Measurements from ENCODE around the gene CYTH4. TPM values are rescaled to one million over a fixed set of nuclear protein-coding genes. Genes with fewer than 3 reads are reported as not detected.

Gene CYTH4
- total RNA-seq, 1 donor from 2014 or later: not detected

DNA sequence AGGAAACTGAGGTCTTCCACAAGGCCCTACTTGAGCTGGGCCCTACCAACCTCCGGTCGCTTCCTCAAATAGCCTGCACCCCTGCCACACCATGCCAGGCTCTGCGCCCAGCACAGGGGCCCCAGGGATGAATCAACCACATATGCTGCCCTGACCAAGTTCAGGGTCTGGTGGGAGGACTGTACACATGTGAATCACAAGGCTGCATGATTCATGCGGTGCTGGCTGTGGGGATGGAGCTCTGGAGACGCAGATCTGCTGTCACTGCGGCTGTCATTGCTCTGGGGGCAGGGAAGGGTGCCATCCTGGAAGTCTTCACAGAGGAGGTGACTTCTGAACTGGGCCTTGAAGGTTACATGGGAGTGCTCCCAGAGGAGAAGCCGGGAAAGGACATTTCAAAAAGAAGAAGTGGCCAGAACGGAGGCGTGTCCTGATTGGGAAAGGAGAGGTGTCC lies 21.5 kb downstream of the CYTH4 start:
- Histone ChIP-seq H3K4me1 (peaks cover 28% of the 10 kb centered on the region), H3K4me3 (no peak overlapping the region), H3K27me3 (no peaks in the 10 kb centered on the region), H4K20me1 (ENCODE audit: low read depth) (no peaks in the 10 kb centered on the region), H3K27ac (no peak overlapping the region), H3K9ac (no peak overlapping the region), H3K79me2 (ENCODE audit: low read depth) (no peaks in the 10 kb centered on the region), H3K4me2 (no peak overlapping the region), H3F3A (ENCODE audit: low read depth) (peaks cover 47% of the 10 kb centered on the region), H2AFZ (replicated peaks) (no peak overlapping the region), H3K36me3 (no peaks in the 10 kb centered on the region), H3K9me3 (ENCODE audit: low read depth) (no peaks in the 10 kb centered on the region)
- Mint-ChIP-seq H3K4me3 (no peak overlapping the region), H3K27ac (peak overlapping the region; percentile 14), H3K27me3 (ENCODE audit: insufficient read depth, low read depth) (peaks cover 20% of the 10 kb centered on the region), H3K36me3 (no peaks in the 10 kb centered on the region), H3K4me1 (peaks cover 33% of the 10 kb centered on the region), H3K9me3 (no peaks in the 10 kb centered on the region)
- no peak for DNase-seq (ENCODE audit: low spot score)
- TF ChIP-seq EZH2 (IDR thresholded peaks at IDR 0.05): no peak
- no peak for TF ChIP-seq EZH2phosphoT487 (IDR thresholded peaks at IDR 0.05)
- TF ChIP-seq, protein P1, sequence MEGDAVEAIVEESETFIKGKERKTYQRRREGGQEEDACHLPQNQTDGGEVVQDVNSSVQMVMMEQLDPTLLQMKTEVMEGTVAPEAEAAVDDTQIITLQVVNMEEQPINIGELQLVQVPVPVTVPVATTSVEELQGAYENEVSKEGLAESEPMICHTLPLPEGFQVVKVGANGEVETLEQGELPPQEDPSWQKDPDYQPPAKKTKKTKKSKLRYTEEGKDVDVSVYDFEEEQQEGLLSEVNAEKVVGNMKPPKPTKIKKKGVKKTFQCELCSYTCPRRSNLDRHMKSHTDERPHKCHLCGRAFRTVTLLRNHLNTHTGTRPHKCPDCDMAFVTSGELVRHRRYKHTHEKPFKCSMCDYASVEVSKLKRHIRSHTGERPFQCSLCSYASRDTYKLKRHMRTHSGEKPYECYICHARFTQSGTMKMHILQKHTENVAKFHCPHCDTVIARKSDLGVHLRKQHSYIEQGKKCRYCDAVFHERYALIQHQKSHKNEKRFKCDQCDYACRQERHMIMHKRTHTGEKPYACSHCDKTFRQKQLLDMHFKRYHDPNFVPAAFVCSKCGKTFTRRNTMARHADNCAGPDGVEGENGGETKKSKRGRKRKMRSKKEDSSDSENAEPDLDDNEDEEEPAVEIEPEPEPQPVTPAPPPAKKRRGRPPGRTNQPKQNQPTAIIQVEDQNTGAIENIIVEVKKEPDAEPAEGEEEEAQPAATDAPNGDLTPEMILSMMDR (IDR thresholded peaks at IDR 0.05): no peak

DNA sequence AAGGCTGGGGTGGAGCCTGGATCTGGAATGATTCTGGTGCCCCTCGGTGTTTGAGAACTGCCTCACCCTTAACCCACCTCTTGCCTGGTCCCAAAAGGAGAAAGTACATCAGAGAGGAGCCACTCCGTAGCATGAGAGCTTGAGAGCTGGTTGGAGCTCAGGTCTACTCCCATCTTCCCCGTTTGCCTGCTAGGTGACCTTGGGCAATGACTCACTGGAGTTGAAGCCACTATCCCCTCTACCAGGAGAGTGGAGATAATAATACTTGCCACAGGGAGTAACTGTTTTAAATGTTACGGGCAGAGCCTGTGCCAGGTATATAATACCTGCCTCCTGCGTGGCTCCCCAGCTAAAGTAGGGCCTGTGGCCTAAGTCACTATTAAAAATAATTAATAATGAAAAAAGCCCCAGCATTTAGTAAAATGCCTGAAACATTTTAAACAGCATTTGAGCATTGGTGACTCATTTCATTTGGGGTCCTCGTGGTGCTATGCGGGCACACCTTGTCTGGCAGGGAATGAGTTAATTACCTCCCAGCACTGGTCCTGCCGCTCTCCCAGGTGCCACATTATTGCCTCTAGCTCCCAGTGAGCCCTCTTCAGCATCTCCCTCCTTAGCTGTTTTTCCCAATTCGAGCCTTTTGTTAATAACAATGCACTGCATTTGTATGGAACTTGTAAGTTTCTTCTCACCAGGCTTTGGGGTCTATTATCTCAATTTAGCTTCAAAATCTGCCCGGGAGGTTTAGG lies 22.5 kb downstream of the CYTH4 start:
- H3K36me3 ChIP-seq: no peaks in the 10 kb centered on the region
- no peak overlapping the region for H3K4me2 ChIP-seq
- H3K9me3 ChIP-seq (ENCODE audit: low read depth): no peaks in the 10 kb centered on the region
- no peaks in the 10 kb centered on the region for H3K27me3 ChIP-seq
- H3K4me1 Mint-ChIP-seq: peaks cover 35% of the 10 kb centered on the region
- no peak overlapping the region for H3K4me3 ChIP-seq
- no peak overlapping the region for H3K27ac ChIP-seq
- H3K9ac ChIP-seq: no peak overlapping the region
- H3K9me3 Mint-ChIP-seq: no peaks in the 10 kb centered on the region
- no peak overlapping the region for H3K4me3 Mint-ChIP-seq
- H3K27ac Mint-ChIP-seq: no peak overlapping the region
- H3K36me3 Mint-ChIP-seq: no peaks in the 10 kb centered on the region
- H3K4me1 ChIP-seq: peaks cover 28% of the 10 kb centered on the region
- H3K79me2 ChIP-seq (ENCODE audit: low read depth): no peaks in the 10 kb centered on the region
- peaks cover 20% of the 10 kb centered on the region for H3K27me3 Mint-ChIP-seq (ENCODE audit: insufficient read depth, low read depth)
- H2AFZ ChIP-seq (replicated peaks): no peak overlapping the region
- H4K20me1 ChIP-seq (ENCODE audit: low read depth): no peaks in the 10 kb centered on the region
- DNase-seq (ENCODE audit: low spot score): peak; percentile 40
- TF ChIP-seq EZH2 (IDR thresholded peaks at IDR 0.05): no peak
- TF ChIP-seq, protein P1 (IDR thresholded peaks at IDR 0.05): no peak
- no peak for TF ChIP-seq EZH2phosphoT487 (IDR thresholded peaks at IDR 0.05)
- peaks cover 47% of the 10 kb centered on the region for H3F3A ChIP-seq (ENCODE audit: low read depth)

DNA sequence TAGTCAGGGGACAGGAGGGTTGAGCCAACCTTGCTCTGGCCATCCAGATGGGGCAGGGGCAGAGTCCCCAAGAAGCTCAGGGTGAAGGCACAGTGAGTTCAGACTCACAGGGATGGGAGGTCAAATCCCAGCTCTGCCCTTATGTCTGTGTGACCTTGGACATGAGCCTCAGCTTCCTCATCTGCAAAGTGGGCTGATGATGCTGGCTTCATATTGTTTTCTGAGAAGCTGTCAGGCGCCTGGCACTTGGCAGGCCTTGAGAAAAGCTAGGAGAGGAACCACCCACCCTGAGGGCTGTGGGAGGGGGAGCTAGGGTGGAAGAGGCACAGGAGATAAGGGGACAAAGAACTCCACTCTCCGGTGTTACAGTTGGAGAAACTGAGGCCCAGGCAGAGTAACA lies 23.6 kb downstream of the CYTH4 start:
- no peak overlapping the region for H3K27ac ChIP-seq
- peaks cover 41% of the 10 kb centered on the region for H3K4me1 Mint-ChIP-seq
- TF ChIP-seq, protein P1 (IDR thresholded peaks at IDR 0.05): no peak
- no peak for TF ChIP-seq EZH2 (IDR thresholded peaks at IDR 0.05)
- no peak for TF ChIP-seq EZH2phosphoT487 (IDR thresholded peaks at IDR 0.05)

More for the DNA sequence above, 23.6 kb downstream of the CYTH4 start:
- H3K4me2 ChIP-seq: no peak overlapping the region
- H3K9me3 ChIP-seq (ENCODE audit: low read depth): no peaks in the 10 kb centered on the region
- no peaks in the 10 kb centered on the region for H3K27me3 ChIP-seq
- no peaks in the 10 kb centered on the region for H3K36me3 ChIP-seq
- Mint-ChIP-seq H3K4me3 (no peak overlapping the region), H3K27ac (no peak overlapping the region), H3K27me3 (ENCODE audit: insufficient read depth, low read depth) (peaks cover 23% of the 10 kb centered on the region), H3K9me3 (no peaks in the 10 kb centered on the region), H3K36me3 (no peaks in the 10 kb centered on the region)
- no peaks in the 10 kb centered on the region for H3K79me2 ChIP-seq (ENCODE audit: low read depth)
- peaks cover 47% of the 10 kb centered on the region for H3F3A ChIP-seq (ENCODE audit: low read depth)
- peaks cover 28% of the 10 kb centered on the region for H3K4me1 ChIP-seq
- H4K20me1 ChIP-seq (ENCODE audit: low read depth): no peaks in the 10 kb centered on the region
- no peak for DNase-seq (ENCODE audit: low spot score)
- H3K4me3 ChIP-seq: no peak overlapping the region
- no peak overlapping the region for H3K9ac ChIP-seq
- no peak overlapping the region for H2AFZ ChIP-seq (replicated peaks)

Data from neural progenitor cell (in vitro differentiated cells).